K562 (cell line): ENCODE data around the gene XPR1. TPM values are rescaled to one million over a fixed set of nuclear protein-coding genes. Genes with fewer than 3 reads are reported as not detected.

Source experiments
- ATAC-seq: fragments of 200-7000 bp; cut with Tn5 transposase; 3 replicates; pipeline ENCODE4 v1.9.1; 2020; ENCODE audit warnings: moderate library complexity
- BruUV-seq: library from RNA; stranded (reverse); fragments of 400-500 nt; replicated peaks from 2 replicates; lab custom pipeline; 2021; lab: Mats Ljungman, UMichigan
- CTCF ChIA-PET: fragments of 300-600 bp; formaldehyde crosslinking; extraction: SDS; loops from one replicate; lab custom pipeline; 2021; ENCODE audit warnings: low intra/inter-chr PET ratio; lab: Yijun Ruan, JAX
- POLR2A ChIA-PET: fragments of 300-600, 350-650 bp; sonication (Branson Sonifier 250); formaldehyde crosslinking; extraction: SDS; loops from one replicate; lab custom pipeline; 2021; ENCODE audit warnings: antibody characterized with exemption, inconsistent platforms; lab: Yijun Ruan, JAX
- DNase-seq, 4 experiments: peaks; one replicate each; pipeline versions ENCODE4 v3.0.0 to v3.0.0-alpha.2; 2011 to 2018; ENCODE audit warnings: low spot score in 3 of 4, mixed read lengths in 3 of 4; ENCODE audit errors: extremely low read depth in 1 of 4
- FAIRE-seq: peaks from 2 replicates; lab custom pipeline; 2011; peaks lifted over from hg19 to GRCh38; lab: Jason Lieb, UNC
- H2AFZ ChIP-seq: 2 replicates; pipeline ENCODE4 v1.6.0; 2011; ENCODE audit warnings: low read depth, low read length, control low read depth, inconsistent platforms
- H3K27ac ChIP-seq: fragments of 200-600 bp; 3 replicates; pipeline ENCODE4 v1.8.0; 2011; ENCODE audit warnings: low read depth, mild to moderate bottlenecking, control low read depth, inconsistent platforms, low read length, moderate library complexity, mixed read lengths; ENCODE audit errors: extremely low read depth
- H3K27me3 ChIP-seq, 2 experiments: fragments of 300-600 bp in 1 of 2; 2 replicates in 1 of 2; 3 replicates in 1 of 2; pipeline versions ENCODE4 v1.6.0 to v1.8.0; 2011; ENCODE audit warnings: inconsistent platforms in 2 of 2, low read length in 2 of 2, mild to moderate bottlenecking in 1 of 2, mixed read lengths in 1 of 2, moderate library complexity in 1 of 2; ENCODE audit not compliant: control insufficient read depth in 2 of 2, insufficient read depth in 2 of 2
- H3K36me3 ChIP-seq: fragments of 300-600 bp; 3 replicates; pipeline ENCODE4 v1.8.0; 2011; ENCODE audit warnings: mild to moderate bottlenecking, low read length, inconsistent platforms; ENCODE audit not compliant: control insufficient read depth, insufficient read depth
- H3K4me1 ChIP-seq, 2 experiments: fragments of 200-600 bp in 1 of 2; replicated peaks in 1 of 2; 2 replicates in 1 of 2; 3 replicates in 1 of 2; pipeline versions ENCODE4 v1.5.1 to v1.8.0; 2011; ENCODE audit warnings: inconsistent platforms in 2 of 2, low read length in 2 of 2, mild to moderate bottlenecking in 1 of 2, mixed read lengths in 1 of 2, moderate library complexity in 1 of 2; ENCODE audit not compliant: control insufficient read depth in 2 of 2, insufficient read depth in 2 of 2
- H3K4me2 ChIP-seq: 2 replicates; pipeline ENCODE4 v1.6.1; 2011; ENCODE audit warnings: low read length, control low read depth, inconsistent platforms, mixed read lengths; ENCODE audit not compliant: insufficient read depth
- H3K4me3 ChIP-seq: fragments of 200-600 bp; sonication (generic), shearing (Covaris generic); 2 replicates; pipeline ENCODE4 v1.5.1; 2016; ENCODE audit warnings: control low read depth, inconsistent platforms
- H3K79me2 ChIP-seq: fragments of 200-600 bp; 3 replicates; pipeline ENCODE4 v1.8.0; 2011; ENCODE audit warnings: low read length, inconsistent platforms; ENCODE audit not compliant: control insufficient read depth, insufficient read depth
- H3K9ac ChIP-seq, 2 experiments: 2 replicates each; pipeline versions ENCODE4 v1.6.0 to v1.6.1; 2011; ENCODE audit warnings: low read depth in 2 of 2, low read length in 2 of 2, control low read depth in 1 of 2, inconsistent platforms in 1 of 2, mild to moderate bottlenecking in 1 of 2, mixed read lengths in 1 of 2; ENCODE audit not compliant: insufficient read depth in 1 of 2
- H3K9me1 ChIP-seq: one replicate; pipeline ENCODE4 v1.6.0; 2011; ENCODE audit warnings: inconsistent platforms, mild to moderate bottlenecking, low read length, moderate library complexity; ENCODE audit not compliant: control insufficient read depth, insufficient read depth
- H3K9me3 ChIP-seq: replicated peaks from 2 replicates; pipeline ENCODE4 v1.5.1; 2011; ENCODE audit warnings: low read depth, low read length, inconsistent platforms; ENCODE audit not compliant: control insufficient read depth, insufficient read depth
- H4K20me1 ChIP-seq: replicated peaks from 2 replicates; pipeline ENCODE4 v1.6.1; 2011; ENCODE audit warnings: low read length, inconsistent platforms, mixed read lengths; ENCODE audit not compliant: control insufficient read depth, insufficient read depth
- BRCA1 ChIP-seq, 2 experiments: fragments of 450-650 bp in 1 of 2; sonication (generic) in 1 of 2; formaldehyde crosslinking in 1 of 2; IDR thresholded peaks; 2 replicates each; pipeline versions ENCODE4 v1.5.0 to v1.6.1; 2017 to 2020; ENCODE audit warnings: mild to moderate bottlenecking in 1 of 2, missing genetic modification reagents in 1 of 2
- CBX3 ChIP-seq, 2 experiments: IDR thresholded peaks; 1 replicate in 1 of 2; 2 replicates in 1 of 2; pipeline ENCODE4 v1.6.1; 2012; ENCODE audit warnings: inconsistent platforms in 2 of 2, low read length in 2 of 2, borderline replicate concordance in 1 of 2, control low read depth in 1 of 2
- CBX5 ChIP-seq: IDR thresholded peaks from 2 replicates; pipeline ENCODE4 v1.6.1; 2014; ENCODE audit warnings: low read depth, borderline replicate concordance
- JUNB ChIP-seq: fragments of 450-650 bp; formaldehyde crosslinking; conservative IDR thresholded peaks from 2 replicates; pipeline ENCODE4 v1.4.0; 2020; ENCODE audit warnings: mild to moderate bottlenecking
- MED1 ChIP-seq: sonication (generic); formaldehyde crosslinking; IDR thresholded peaks from 2 replicates; pipeline ENCODE4 v1.8.1; 2023; ENCODE audit warnings: missing genetic modification reagents, borderline replicate concordance
- MYBL2 ChIP-seq, 2 experiments: fragments of 450-650 bp in 1 of 2; sonication (generic) in 1 of 2; formaldehyde crosslinking in 1 of 2; IDR thresholded peaks; 2 replicates each; pipeline versions ENCODE4 v1.6.1 to v1.8.1; 2017 to 2022; ENCODE audit warnings: borderline replicate concordance in 1 of 2, inconsistent platforms in 1 of 2, low read depth in 1 of 2, mild to moderate bottlenecking in 1 of 2, missing genetic modification reagents in 1 of 2, moderate library complexity in 1 of 2
- PRPF4 ChIP-seq: fragments of 200-400 bp; formaldehyde crosslinking; IDR thresholded peaks from one replicate; pipeline ENCODE4 v1.6.1; 2017; ENCODE audit warnings: low read length, low read depth, mild to moderate bottlenecking; ENCODE audit not compliant: insufficient read depth, poor library complexity, severe bottlenecking
- TCF15 ChIP-seq: fragments of 250-450 bp; sonication (Bioruptor Pico); IDR thresholded peaks from 2 replicates; pipeline ENCODE4 v1.8.0; 2022; ENCODE audit warnings: moderate library complexity, mild to moderate bottlenecking, inconsistent platforms
- USF2 ChIP-seq: sonication (generic); formaldehyde crosslinking; IDR thresholded peaks from 2 replicates; pipeline ENCODE4 v1.5.0; 2020; ENCODE audit warnings: missing genetic modification reagents
- ZNF124 ChIP-seq: sonication (generic); formaldehyde crosslinking; IDR thresholded peaks from 2 replicates; pipeline ENCODE4 v1.8.1; 2022; ENCODE audit warnings: missing genetic modification reagents
- WGBS: fragments of 100-300 bp; shearing (Covaris generic); methylation state at CpG from one replicate; pipeline ENCODE4 v1.1.6; 2016; ENCODE audit warnings: low coverage, mixed read lengths; ENCODE audit not compliant: insufficient coverage; ENCODE audit errors: missing lambda C conversion rate; 5-methylcytosine and 5-hydroxymethylcytosine counted together
- in situ Hi-C: fragments of 300-500 bp; cut with MboI; formaldehyde crosslinking; loops from 4 replicates; pipeline ENCODE4 v1.15.0; 2018; ENCODE audit warnings: inconsistent platforms, mixed read lengths
- intact Hi-C: fragments of 100-400 bp; cut with micrococcal nuclease; formaldehyde crosslinking; loops from 2 replicates; pipeline ENCODE4 v1.14.2; 2022
- polyA plus RNA-seq, 8 experiments: library from polyadenylated mRNA; depleted of rRNA in 4 of 8; stranded (reverse) in 5 of 8; unstranded in 3 of 8; fragments of >200 nt; fragmentation: Nextera tagmentation in 2 of 8; fragmentation: Illumina TruSeq in 1 of 8; extraction: Ambion mirVana in 2 of 8; extraction: Trizol in 1 of 8; gene quantifications; 2 replicates each; pipeline versions ENCODE4 v1.2.1 to v1.2.3, GENCODE V29; 2011 to 2014; ENCODE audit warnings: inconsistent platforms in 1 of 8, missing spikeins in 1 of 8
- total RNA-seq, 7 experiments: library from RNA; depleted of rRNA in 6 of 7; stranded (reverse); fragments of >200 nt in 6 of 7; fragmentation: Illumina TruSeq in 2 of 7; extraction: Trizol in 2 of 7; gene quantifications; 2 replicates each; pipeline versions ENCODE4 v1.2.1 to v1.2.3, GENCODE V29; 2011 to 2021; ENCODE audit warnings: low replicate concordance in 1 of 7

Gene XPR1
- total and polyA plus RNA-seq, 9 of the 15 experiments (the other 6 are each of a cell fraction or from before 2014, with no cell fraction given): 3.0 to 66.2 (median 38.6) TPM

- TF ChIP-seq TCF15 (CRISPR knock-in tag): no peak
- TF ChIP-seq, all 486 proteins: peak for 0
Observed at GRCh38 chr1:180728472-180729106, 96.8 kb downstream of the XPR1 start (continued).

GRCh38 chr1:180731131-180731530 is 99.3 kb downstream of the XPR1 start:
- Histone ChIP-seq H3K4me2 (no peak overlapping the region), H3K27me3 (no peaks in the 10 kb centered on the region), H4K20me1 (no peaks in the 10 kb centered on the region), H3K36me3 (no peaks in the 10 kb centered on the region), H3K79me2 (peaks cover 58% of the 10 kb centered on the region), H3K9me3 (peaks cover 25% of the 10 kb centered on the region), H3K9me1 (no peaks in the 10 kb centered on the region)
- CTCF ChIA-PET: no interaction called here
- DNase-seq: no peak
- in situ Hi-C loops: no loop called here
- 95% methylated on average over 4 of the region's 4 CpGs for WGBS
- intact Hi-C loops: no loop called here
- POLR2A ChIA-PET: interaction anchor here (0.7 kb wide), 1 partner anchor 12 kb away, joined by 3 read pairs; no protein-coding TSS in a partner anchor
- TF ChIP-seq BRCA1 (IDR thresholded peaks at IDR 0.05) (no peak), BRCA1 (CRISPR knock-in tag; IDR thresholded peaks at IDR 0.05) (no peak), USF2 (CRISPR knock-in tag) (no peak), MED1 (no peak), CBX3 (IDR thresholded peaks at IDR 0.05; ENCODE audit: borderline replicate concordance in 1 of 2, low read length in 2 of 2) (0 out of 3 replicates have a peak, but pooled peaks of 1 of the 2 experiments have one; percentile 14), CBX5 (0 out of 2 replicates have a peak, but pooled peaks have one; percentile 51), ZNF124 (peak; percentile 94; the same call in 1 of the 2 replicates), MYBL2 (IDR thresholded peaks at IDR 0.05; ENCODE audit: low read depth) (no peak), MYBL2 (CRISPR knock-in tag; IDR thresholded peaks at IDR 0.05; ENCODE audit: borderline replicate concordance) (no peak), PRPF4 (no peak), JUNB (CRISPR knock-in tag) (no peak)
- TF ChIP-seq, all 486 proteins: peak for 3
- FAIRE-seq (no peak), ATAC-seq (no peak)
- Histone ChIP-seq H3K4me3 (no peak overlapping the region), H3K9ac (no peak overlapping the region), H3K27ac (no peak overlapping the region), H2AFZ (no peak overlapping the region), H3K4me1 (peaks cover 0 to 3% of the 10 kb centered on the region in 2 experiments; a peak in 1 of 5 replicates)
- no TSS peak for BruUV-seq
